Measurements from ENCODE around the gene CFAP47. TPM values are rescaled to one million over a fixed set of nuclear protein-coding genes. Genes with fewer than 3 reads are reported as not detected.

Gene CFAP47
- total RNA-seq, 1 donor from 2014 or later: 0.13 TPM

GRCh38 chrX:36241397-36241796 lies 321.9 kb downstream of the CFAP47 start:
- Histone ChIP-seq H3K27ac (no peak overlapping the region), H3K4me1 (no peaks in the 10 kb centered on the region), H3K4me2 (no peak overlapping the region), H3K36me3 (no peaks in the 10 kb centered on the region), H3K79me2 (ENCODE audit: low read depth) (no peaks in the 10 kb centered on the region), H4K20me1 (ENCODE audit: low read depth) (no peaks in the 10 kb centered on the region), H2AFZ (replicated peaks) (no peak overlapping the region), H3K27me3 (no peaks in the 10 kb centered on the region), H3F3A (ENCODE audit: low read depth) (no peaks in the 10 kb centered on the region), H3K9me3 (ENCODE audit: low read depth) (peaks cover 7% of the 10 kb centered on the region), H3K4me3 (no peak overlapping the region), H3K9ac (no peak overlapping the region)
- H3K27ac Mint-ChIP-seq: no peak overlapping the region
- no peaks in the 10 kb centered on the region for H3K27me3 Mint-ChIP-seq (ENCODE audit: insufficient read depth, low read depth)
- H3K36me3 Mint-ChIP-seq: no peaks in the 10 kb centered on the region
- no peak for DNase-seq (ENCODE audit: low spot score)
- no peaks in the 10 kb centered on the region for H3K9me3 Mint-ChIP-seq
- no peak for TF ChIP-seq EZH2 (IDR thresholded peaks at IDR 0.05)
- no peak for TF ChIP-seq CTCF (IDR thresholded peaks at IDR 0.05)
- no peak for TF ChIP-seq EZH2phosphoT487 (IDR thresholded peaks at IDR 0.05)
- H3K4me1 Mint-ChIP-seq: no peaks in the 10 kb centered on the region
- no peak overlapping the region for H3K4me3 Mint-ChIP-seq

DNA sequence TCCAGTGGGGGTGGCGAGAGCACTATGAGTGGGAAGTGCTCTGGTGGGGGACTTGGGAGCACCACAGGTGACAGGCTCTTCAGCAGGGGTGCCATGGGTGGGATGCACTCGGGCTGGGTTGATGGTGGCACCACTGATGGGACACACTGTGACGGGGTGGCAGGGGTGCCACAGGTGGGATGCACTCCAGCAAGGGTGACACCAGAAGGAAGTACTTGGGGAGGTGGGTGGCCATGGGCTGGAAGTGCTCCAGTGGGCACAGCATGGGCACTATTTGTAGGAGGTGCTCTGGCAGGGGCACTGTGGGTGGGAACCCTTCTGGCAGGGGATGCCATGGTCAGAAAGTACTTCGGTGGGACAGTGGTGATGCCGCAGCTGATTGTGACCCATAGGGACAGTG lies 346.6 kb downstream of the CFAP47 start:
- H3K4me1 ChIP-seq: no peaks in the 10 kb centered on the region
- H3K4me1 Mint-ChIP-seq: no peaks in the 10 kb centered on the region
- TF ChIP-seq EZH2phosphoT487 (IDR thresholded peaks at IDR 0.05): no peak
- no peak for TF ChIP-seq EZH2 (IDR thresholded peaks at IDR 0.05)
- TF ChIP-seq CTCF (IDR thresholded peaks at IDR 0.05): no peak
- H3K4me3 Mint-ChIP-seq: no peak overlapping the region
- H3K36me3 ChIP-seq: no peaks in the 10 kb centered on the region
- H3K9ac ChIP-seq: no peak overlapping the region
- H3K9me3 ChIP-seq (ENCODE audit: low read depth): peaks cover 4% of the 10 kb centered on the region
- H4K20me1 ChIP-seq (ENCODE audit: low read depth): no peaks in the 10 kb centered on the region
- H3F3A ChIP-seq (ENCODE audit: low read depth): no peaks in the 10 kb centered on the region
- H3K4me3 ChIP-seq: no peak overlapping the region
- no peaks in the 10 kb centered on the region for H3K36me3 Mint-ChIP-seq
- H3K27ac Mint-ChIP-seq: no peak overlapping the region
- H3K27ac ChIP-seq: no peak overlapping the region
- no peak overlapping the region for H3K4me2 ChIP-seq
- H3K27me3 Mint-ChIP-seq (ENCODE audit: insufficient read depth, low read depth): no peaks in the 10 kb centered on the region
- no peaks in the 10 kb centered on the region for H3K27me3 ChIP-seq
- H3K9me3 Mint-ChIP-seq: peaks cover 13% of the 10 kb centered on the region
- H2AFZ ChIP-seq (replicated peaks): no peak overlapping the region
- H3K79me2 ChIP-seq (ENCODE audit: low read depth): no peaks in the 10 kb centered on the region
- no peak for DNase-seq (ENCODE audit: low spot score)

GRCh38 chrX:36310136-36310535 lies 390.6 kb downstream of the CFAP47 start:
- TF ChIP-seq CTCF (IDR thresholded peaks at IDR 0.05): no peak
- H3K4me3 ChIP-seq: no peak overlapping the region
- no peak overlapping the region for H3K9ac ChIP-seq
- no peaks in the 10 kb centered on the region for H4K20me1 ChIP-seq (ENCODE audit: low read depth)
- no peak for DNase-seq (ENCODE audit: low spot score)
- no peaks in the 10 kb centered on the region for H3F3A ChIP-seq (ENCODE audit: low read depth)
- H3K9me3 ChIP-seq (ENCODE audit: low read depth): peaks cover 6% of the 10 kb centered on the region
- H3K4me1 Mint-ChIP-seq: no peaks in the 10 kb centered on the region
- H3K27me3 Mint-ChIP-seq (ENCODE audit: insufficient read depth, low read depth): no peaks in the 10 kb centered on the region
- H3K27ac Mint-ChIP-seq: no peak overlapping the region
- H3K36me3 Mint-ChIP-seq: no peaks in the 10 kb centered on the region
- H3K4me3 Mint-ChIP-seq: no peak overlapping the region
- H3K79me2 ChIP-seq (ENCODE audit: low read depth): no peaks in the 10 kb centered on the region
- no peak overlapping the region for H3K4me2 ChIP-seq
- H3K36me3 ChIP-seq: no peaks in the 10 kb centered on the region
- no peaks in the 10 kb centered on the region for H3K4me1 ChIP-seq
- no peak overlapping the region for H3K27ac ChIP-seq
- no peak overlapping the region for H2AFZ ChIP-seq (replicated peaks)
- no peaks in the 10 kb centered on the region for H3K27me3 ChIP-seq
- H3K9me3 Mint-ChIP-seq: no peaks in the 10 kb centered on the region

GRCh38 chrX:36314303-36314702 lies 394.8 kb downstream of the CFAP47 start:
- no peak overlapping the region for H2AFZ ChIP-seq (replicated peaks)
- no peaks in the 10 kb centered on the region for H3K79me2 ChIP-seq (ENCODE audit: low read depth)
- H3K4me1 ChIP-seq: no peaks in the 10 kb centered on the region
- no peaks in the 10 kb centered on the region for H3K4me1 Mint-ChIP-seq
- H3K4me3 ChIP-seq: no peak overlapping the region
- H3K9me3 Mint-ChIP-seq: no peaks in the 10 kb centered on the region
- TF ChIP-seq EZH2phosphoT487 (IDR thresholded peaks at IDR 0.05) (no peak), EZH2 (IDR thresholded peaks at IDR 0.05) (no peak), CTCF (IDR thresholded peaks at IDR 0.05) (no peak)
- no peak for DNase-seq (ENCODE audit: low spot score)
- H3K9me3 ChIP-seq (ENCODE audit: low read depth): peaks cover under 1% of the 10 kb centered on the region
- no peak overlapping the region for H3K4me3 Mint-ChIP-seq
- H3K27me3 ChIP-seq: no peaks in the 10 kb centered on the region
- no peaks in the 10 kb centered on the region for H3K36me3 Mint-ChIP-seq
- no peak overlapping the region for H3K4me2 ChIP-seq
- H3K27ac ChIP-seq: no peak overlapping the region
- H4K20me1 ChIP-seq (ENCODE audit: low read depth): no peaks in the 10 kb centered on the region
- H3K36me3 ChIP-seq: no peaks in the 10 kb centered on the region
- H3F3A ChIP-seq (ENCODE audit: low read depth): no peaks in the 10 kb centered on the region
- H3K27ac Mint-ChIP-seq: no peak overlapping the region
- no peaks in the 10 kb centered on the region for H3K27me3 Mint-ChIP-seq (ENCODE audit: insufficient read depth, low read depth)
- H3K9ac ChIP-seq: no peak overlapping the region

Measured in neural progenitor cell (in vitro differentiated cells).